Mesendoderm (in vitro differentiated cells): Measurements from ENCODE around the gene TGFBR2.

ENCODE experiments used
- DNase-seq: peaks from one replicate; pipeline ENCODE4 v3.0.0; 2013
- H2AK5ac ChIP-seq: 2 replicates; pipeline ENCODE4 v1.6.1; 2013; ENCODE audit warnings: low read length, inconsistent platforms
- H2BK120ac ChIP-seq: 2 replicates; pipeline ENCODE4 v1.6.1; 2013; ENCODE audit warnings: low read depth, mild to moderate bottlenecking, low read length, moderate library complexity, mixed read lengths
- H2BK15ac ChIP-seq: replicated peaks from 2 replicates; pipeline ENCODE4 v1.6.1; 2013; ENCODE audit warnings: low read depth, mild to moderate bottlenecking, moderate library complexity
- H2BK5ac ChIP-seq: 2 replicates; pipeline ENCODE4 v1.6.1; 2013; ENCODE audit warnings: low read length, inconsistent platforms
- H3K18ac ChIP-seq: 2 replicates; pipeline ENCODE4 v1.6.1; 2013; ENCODE audit warnings: mild to moderate bottlenecking, low read length, mixed read lengths
- H3K23ac ChIP-seq: one replicate; pipeline ENCODE4 v1.6.1; 2013; ENCODE audit warnings: low read length
- H3K27ac ChIP-seq: 2 replicates; pipeline ENCODE4 v1.5.1; 2013; ENCODE audit warnings: low read depth, mild to moderate bottlenecking, inconsistent platforms, low read length, moderate library complexity
- H3K27me3 ChIP-seq: 2 replicates; pipeline ENCODE4 v1.6.1; 2013; ENCODE audit warnings: low read length, control low read depth, mild to moderate bottlenecking, inconsistent platforms; ENCODE audit not compliant: insufficient read depth, poor library complexity
- H3K36me3 ChIP-seq: 2 replicates; pipeline ENCODE4 v1.6.1; 2013; ENCODE audit warnings: low read length, inconsistent platforms; ENCODE audit not compliant: control insufficient read depth, insufficient read depth
- H3K4ac ChIP-seq: one replicate; pipeline ENCODE4 v1.6.1; 2013; ENCODE audit warnings: low read depth, mild to moderate bottlenecking, low read length, moderate library complexity
- H3K4me1 ChIP-seq: 2 replicates; pipeline ENCODE4 v1.6.1; 2013; ENCODE audit warnings: low read depth, low read length, inconsistent platforms; ENCODE audit not compliant: control insufficient read depth
- H3K4me2 ChIP-seq: 2 replicates; pipeline ENCODE4 v1.6.1; 2013; ENCODE audit warnings: low read length
- H3K4me3 ChIP-seq: 2 replicates; pipeline ENCODE4 v1.5.1; 2013; ENCODE audit warnings: mild to moderate bottlenecking, low read length
- H3K56ac ChIP-seq: one replicate; pipeline ENCODE4 v1.6.1; 2013; ENCODE audit warnings: low read length
- H3K79me1 ChIP-seq: 2 replicates; pipeline ENCODE4 v1.6.1; 2013; ENCODE audit warnings: low read length, inconsistent platforms
- H3K79me2 ChIP-seq: 2 replicates; pipeline ENCODE4 v1.6.1; 2013; ENCODE audit warnings: mild to moderate bottlenecking, low read length; ENCODE audit not compliant: control insufficient read depth, insufficient read depth
- H3K9ac ChIP-seq: 2 replicates; pipeline ENCODE4 v1.6.1; 2013; ENCODE audit warnings: low read length, inconsistent platforms
- H4K5ac ChIP-seq: one replicate; pipeline ENCODE4 v1.6.1; 2013; ENCODE audit warnings: low read length
- H4K8ac ChIP-seq: one replicate; pipeline ENCODE4 v1.6.1; 2013; ENCODE audit warnings: low read depth, mild to moderate bottlenecking, control low read depth, low read length, moderate library complexity
- WGBS: extraction: QIAGEN DNeasy Blood & Tissue Kit; methylation state at CpG from one replicate; pipeline ENCODE4 v1.1.7; 2013; ENCODE audit warnings: low lambda C conversion rate, missing lambda C conversion rate; ENCODE audit not compliant: insufficient coverage; ENCODE audit errors: extremely low coverage; 5-methylcytosine and 5-hydroxymethylcytosine counted together

TGFBR2 gene

DNA sequence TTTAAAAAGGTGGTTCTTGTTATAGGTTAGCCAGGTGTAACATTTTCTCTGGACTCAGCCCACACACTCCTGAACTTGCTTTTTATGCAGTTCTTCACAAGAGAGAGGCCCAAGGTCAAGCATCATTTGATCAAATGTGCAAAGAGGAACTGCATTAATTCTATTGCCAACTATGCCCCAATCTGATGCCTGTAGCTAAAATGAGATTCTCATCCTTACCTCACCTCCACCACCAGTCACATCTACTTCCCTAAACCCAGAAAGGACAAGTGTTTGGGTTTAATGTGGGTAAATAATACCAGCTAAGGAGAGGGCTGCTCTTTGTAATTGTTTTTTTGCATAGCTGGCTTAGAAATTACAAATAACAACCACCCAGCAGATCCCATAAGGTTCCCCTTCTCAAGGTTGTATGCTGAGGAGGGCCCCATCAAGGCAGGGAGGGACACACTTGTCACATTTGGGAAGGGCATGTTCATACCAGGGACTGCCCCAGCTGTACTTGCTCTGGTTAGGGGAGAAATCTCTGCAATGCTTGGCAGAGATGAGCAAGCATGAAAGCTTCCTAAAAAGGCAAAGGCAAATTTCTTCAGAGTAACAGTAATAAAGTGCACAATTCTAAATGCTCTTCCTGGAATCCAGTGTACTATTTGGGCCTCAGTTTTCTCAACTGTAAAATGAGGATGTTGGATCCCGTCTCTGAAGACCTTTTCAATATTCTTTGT is 76.2 kb downstream of the TGFBR2 start:
- no peak overlapping the region for H2BK5ac ChIP-seq
- peaks cover 6% of the 10 kb centered on the region for H3K4me1 ChIP-seq
- H3K36me3 ChIP-seq: no peaks in the 10 kb centered on the region
- no peak overlapping the region for H3K27ac ChIP-seq
- H2BK120ac ChIP-seq: no peak overlapping the region
- no peaks in the 10 kb centered on the region for H3K79me2 ChIP-seq
- no peak overlapping the region for H4K5ac ChIP-seq
- H3K4me3 ChIP-seq: no peak overlapping the region
- H2BK15ac ChIP-seq: no peak overlapping the region
- no peak overlapping the region for H3K56ac ChIP-seq
- H3K4ac ChIP-seq: no peak overlapping the region
- no peak overlapping the region for H3K23ac ChIP-seq
- H3K79me1 ChIP-seq: no peaks in the 10 kb centered on the region
- H3K4me2 ChIP-seq: no peak overlapping the region
- no peak overlapping the region for H3K9ac ChIP-seq
- DNase-seq: no peak
- no CpG with 5 or more reads among the region's 1 CpG for WGBS
- no peaks in the 10 kb centered on the region for H3K27me3 ChIP-seq
- no peak overlapping the region for H3K18ac ChIP-seq
- no peak overlapping the region for H2AK5ac ChIP-seq
- no peak overlapping the region for H4K8ac ChIP-seq

- no peak overlapping the region for H2BK15ac ChIP-seq
- H2AK5ac ChIP-seq: no peak overlapping the region
- H3K4me2 ChIP-seq: no peak overlapping the region
- H3K79me2 ChIP-seq: no peaks in the 10 kb centered on the region
- H3K56ac ChIP-seq: no peak overlapping the region
- WGBS: no CpG with 5 or more reads among the region's 3 CpGs
- no peak for DNase-seq
- no peak overlapping the region for H2BK120ac ChIP-seq
- H3K23ac ChIP-seq: no peak overlapping the region
- H3K4me3 ChIP-seq: no peak overlapping the region
- H3K79me1 ChIP-seq: no peaks in the 10 kb centered on the region
- no peaks in the 10 kb centered on the region for H3K27me3 ChIP-seq
- no peak overlapping the region for H3K9ac ChIP-seq
- peaks cover 6% of the 10 kb centered on the region for H3K4me1 ChIP-seq
- H4K5ac ChIP-seq: no peak overlapping the region
- no peak overlapping the region for H3K18ac ChIP-seq
- no peak overlapping the region for H3K27ac ChIP-seq
- H3K4ac ChIP-seq: no peak overlapping the region
- no peaks in the 10 kb centered on the region for H3K36me3 ChIP-seq
- H2BK5ac ChIP-seq: no peak overlapping the region
- H4K8ac ChIP-seq: no peak overlapping the region
Observed at GRCh38 chr3:30683769-30684168, 77.4 kb downstream of the TGFBR2 start.

DNA sequence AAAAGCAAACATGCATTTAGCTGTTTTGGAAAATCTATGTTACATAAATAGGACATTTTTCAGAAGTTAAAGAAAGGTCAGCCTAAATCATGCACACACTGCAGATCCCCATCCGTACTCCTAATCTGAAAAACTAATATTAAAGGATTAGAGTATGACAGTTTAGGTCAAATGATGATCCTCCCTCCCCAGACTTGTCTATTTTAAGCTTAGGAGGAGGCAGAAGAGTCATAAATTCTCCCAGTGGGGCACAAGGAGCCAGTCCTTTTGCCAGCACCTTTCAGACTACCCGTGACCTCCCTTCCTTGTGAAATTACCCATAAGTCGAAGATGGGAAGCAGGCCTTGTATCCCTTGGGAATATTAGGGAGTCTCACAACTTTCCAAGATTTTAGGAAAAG is 78.0 kb downstream of the TGFBR2 start:
- no peak for DNase-seq
- Histone ChIP-seq H3K36me3 (no peaks in the 10 kb centered on the region), H3K79me2 (no peaks in the 10 kb centered on the region), H4K8ac (no peak overlapping the region), H2BK5ac (no peak overlapping the region), H3K9ac (no peak overlapping the region), H3K27me3 (no peaks in the 10 kb centered on the region), H3K18ac (no peak overlapping the region), H2BK15ac (no peak overlapping the region), H3K4me3 (no peak overlapping the region), H3K79me1 (no peaks in the 10 kb centered on the region), H4K5ac (no peak overlapping the region), H3K27ac (no peak overlapping the region), H3K56ac (no peak overlapping the region), H3K23ac (no peak overlapping the region), H3K4ac (no peak overlapping the region), H2BK120ac (no peak overlapping the region), H3K4me1 (peaks cover 2% of the 10 kb centered on the region), H2AK5ac (no peak overlapping the region), H3K4me2 (no peak overlapping the region)
- WGBS: no CpG with 5 or more reads among the region's 3 CpGs

GRCh38 chr3:30685267-30685667 is 78.9 kb downstream of the TGFBR2 start:
- Histone ChIP-seq H3K9ac (no peak overlapping the region), H3K4me3 (no peak overlapping the region), H2AK5ac (no peak overlapping the region), H3K18ac (no peak overlapping the region), H4K5ac (no peak overlapping the region), H3K27me3 (no peaks in the 10 kb centered on the region), H2BK120ac (no peak overlapping the region), H3K79me1 (no peaks in the 10 kb centered on the region), H2BK5ac (no peak overlapping the region), H3K56ac (no peak overlapping the region), H3K36me3 (no peaks in the 10 kb centered on the region), H3K27ac (no peak overlapping the region), H3K79me2 (no peaks in the 10 kb centered on the region), H4K8ac (no peak overlapping the region), H3K4ac (no peak overlapping the region), H3K4me1 (peaks cover 2% of the 10 kb centered on the region), H2BK15ac (no peak overlapping the region), H3K4me2 (no peak overlapping the region), H3K23ac (no peak overlapping the region)
- no peak for DNase-seq
- WGBS: no CpG with 5 or more reads among the region's 2 CpGs

GRCh38 chr3:30686176-30686575 is 79.8 kb downstream of the TGFBR2 start:
- H3K36me3 ChIP-seq: no peaks in the 10 kb centered on the region
- H3K23ac ChIP-seq: no peak overlapping the region
- no peak overlapping the region for H4K5ac ChIP-seq
- H3K4me1 ChIP-seq: no peaks in the 10 kb centered on the region
- no peak overlapping the region for H2AK5ac ChIP-seq
- no peak overlapping the region for H2BK15ac ChIP-seq
- no peak overlapping the region for H2BK120ac ChIP-seq
- H3K27ac ChIP-seq: no peak overlapping the region
- no peak overlapping the region for H2BK5ac ChIP-seq
- H3K18ac ChIP-seq: no peak overlapping the region
- H3K56ac ChIP-seq: no peak overlapping the region
- no peak for DNase-seq
- no peak overlapping the region for H3K4me2 ChIP-seq
- H3K27me3 ChIP-seq: no peaks in the 10 kb centered on the region
- no peak overlapping the region for H3K4ac ChIP-seq
- H3K79me1 ChIP-seq: no peaks in the 10 kb centered on the region
- no peak overlapping the region for H3K9ac ChIP-seq
- H3K4me3 ChIP-seq: no peak overlapping the region
- no peak overlapping the region for H4K8ac ChIP-seq
- no CpG with 5 or more reads among the region's 2 CpGs for WGBS
- H3K79me2 ChIP-seq: no peaks in the 10 kb centered on the region

GRCh38 chr3:30686799-30687198 is 80.4 kb downstream of the TGFBR2 start:
- WGBS: no CpG with 5 or more reads among the region's 2 CpGs
- H3K36me3 ChIP-seq: no peaks in the 10 kb centered on the region
- H3K4me1 ChIP-seq: no peaks in the 10 kb centered on the region

More at GRCh38 chr3:30686799-30687198, 80.4 kb downstream of the TGFBR2 start:
- no peak overlapping the region for H3K18ac ChIP-seq
- no peak overlapping the region for H3K4me3 ChIP-seq
- no peak overlapping the region for H2BK15ac ChIP-seq
- H3K27ac ChIP-seq: no peak overlapping the region
- H3K79me1 ChIP-seq: no peaks in the 10 kb centered on the region
- H4K8ac ChIP-seq: no peak overlapping the region
- no peak for DNase-seq
- no peaks in the 10 kb centered on the region for H3K27me3 ChIP-seq
- H2BK5ac ChIP-seq: no peak overlapping the region
- no peak overlapping the region for H3K4me2 ChIP-seq
- no peak overlapping the region for H2BK120ac ChIP-seq
- H3K56ac ChIP-seq: no peak overlapping the region
- H3K4ac ChIP-seq: no peak overlapping the region
- H4K5ac ChIP-seq: no peak overlapping the region
- no peaks in the 10 kb centered on the region for H3K79me2 ChIP-seq
- no peak overlapping the region for H3K23ac ChIP-seq
- H3K9ac ChIP-seq: no peak overlapping the region
- no peak overlapping the region for H2AK5ac ChIP-seq
